Thyroid gland (tissue), 4 donors: ENCODE measurements around the gene BLM.

Experiments
- POLR2A ChIP-seq, 2 donors: fragments of 450-650 bp; IDR thresholded peaks; one replicate each; pipeline ENCODE4 v1.6.1; 2017; ENCODE audit warnings: antibody characterized with exemption in 2 of 2, mild to moderate bottlenecking in 2 of 2, moderate library complexity in 1 of 2
- TF ChIP-seq, protein P1 (sequence below), 6 experiments: fragments of 200-600 bp in 3 of 6; fragments of 450-650 bp in 3 of 6; sonication (generic) in 3 of 6; IDR thresholded peaks; one replicate each; pipeline ENCODE4 v1.5.1; 2016 to 2019; ENCODE audit warnings: antibody characterized with exemption in 6 of 6, mild to moderate bottlenecking in 2 of 6, inconsistent platforms in 1 of 6, moderate library complexity in 1 of 6

DNA sequence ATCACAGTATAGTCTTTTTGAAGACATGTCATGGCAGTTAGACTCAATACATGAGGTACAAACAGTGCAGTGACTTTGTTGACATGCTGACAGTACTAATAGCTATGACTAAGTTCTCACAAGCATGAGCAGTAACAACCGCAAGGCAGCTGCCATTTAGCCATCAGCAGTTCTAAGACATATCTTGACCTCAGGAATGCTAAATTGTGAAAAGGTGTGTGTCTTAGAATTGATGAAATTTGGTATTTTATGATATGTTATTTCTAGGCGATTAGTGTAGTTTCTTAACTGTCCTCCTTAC is 90.6 kb downstream of the BLM start:
- TF ChIP-seq, protein P1, sequence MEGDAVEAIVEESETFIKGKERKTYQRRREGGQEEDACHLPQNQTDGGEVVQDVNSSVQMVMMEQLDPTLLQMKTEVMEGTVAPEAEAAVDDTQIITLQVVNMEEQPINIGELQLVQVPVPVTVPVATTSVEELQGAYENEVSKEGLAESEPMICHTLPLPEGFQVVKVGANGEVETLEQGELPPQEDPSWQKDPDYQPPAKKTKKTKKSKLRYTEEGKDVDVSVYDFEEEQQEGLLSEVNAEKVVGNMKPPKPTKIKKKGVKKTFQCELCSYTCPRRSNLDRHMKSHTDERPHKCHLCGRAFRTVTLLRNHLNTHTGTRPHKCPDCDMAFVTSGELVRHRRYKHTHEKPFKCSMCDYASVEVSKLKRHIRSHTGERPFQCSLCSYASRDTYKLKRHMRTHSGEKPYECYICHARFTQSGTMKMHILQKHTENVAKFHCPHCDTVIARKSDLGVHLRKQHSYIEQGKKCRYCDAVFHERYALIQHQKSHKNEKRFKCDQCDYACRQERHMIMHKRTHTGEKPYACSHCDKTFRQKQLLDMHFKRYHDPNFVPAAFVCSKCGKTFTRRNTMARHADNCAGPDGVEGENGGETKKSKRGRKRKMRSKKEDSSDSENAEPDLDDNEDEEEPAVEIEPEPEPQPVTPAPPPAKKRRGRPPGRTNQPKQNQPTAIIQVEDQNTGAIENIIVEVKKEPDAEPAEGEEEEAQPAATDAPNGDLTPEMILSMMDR (IDR thresholded peaks at IDR 0.05) = no peak
- no peak for TF ChIP-seq POLR2A (IDR thresholded peaks at IDR 0.05)
